NCI-H146 (cell line): ENCODE results near the gene MYRF.

Experiments used
- DNase-seq: peaks from one replicate; lab custom pipeline; 2025; lab: John Stamatoyannopoulos, UW

MYRF gene

GRCh38 chr11:61718621-61719302, 33.7 kb upstream of the MYRF start:
- DNase-seq: no peak

DNA sequence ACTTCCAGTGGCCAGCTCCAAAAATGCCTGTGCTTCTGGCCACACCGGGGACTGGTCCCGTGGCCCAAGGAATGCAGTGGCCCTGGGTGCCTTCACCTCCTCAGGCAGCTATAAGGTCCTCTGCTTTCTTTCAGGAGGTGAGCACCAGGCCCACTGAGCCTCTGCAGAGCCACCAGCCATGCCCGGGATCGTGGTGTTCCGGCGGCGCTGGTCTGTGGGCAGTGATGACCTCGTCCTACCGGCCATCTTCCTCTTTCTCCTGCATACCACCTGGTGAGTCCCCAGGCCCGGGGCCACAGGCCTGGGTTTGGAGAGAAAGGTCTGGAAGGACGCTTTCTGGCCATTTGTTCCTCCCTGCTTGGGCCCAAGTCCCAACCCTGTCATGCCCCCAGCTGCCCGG, 32.5 kb upstream of the MYRF start:
- DNase-seq: no peak

GRCh38 chr11:61720597-61720996, 31.8 kb upstream of the MYRF start:
- no peak for DNase-seq

DNA sequence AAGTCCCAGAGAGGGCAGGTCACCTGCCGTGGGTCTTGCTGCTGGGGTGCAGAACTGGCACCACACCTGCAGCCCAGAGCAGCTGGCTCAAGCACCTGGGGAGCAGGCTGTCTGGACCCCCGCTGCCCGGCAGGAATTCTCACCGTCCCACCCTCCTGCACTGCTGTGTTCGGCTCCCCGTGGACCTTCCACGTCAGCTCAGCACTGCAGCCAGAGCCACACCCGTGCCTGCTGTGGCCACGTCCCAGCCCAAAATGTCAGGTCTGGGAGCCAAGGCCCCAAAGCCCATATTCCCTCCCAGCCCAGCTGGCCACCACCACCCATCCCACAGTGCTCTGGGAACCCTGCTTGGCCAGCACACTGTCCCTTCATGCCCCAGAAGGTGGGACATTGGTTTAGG, 28.0 kb upstream of the MYRF start:
- DNase-seq: no peak

DNA sequence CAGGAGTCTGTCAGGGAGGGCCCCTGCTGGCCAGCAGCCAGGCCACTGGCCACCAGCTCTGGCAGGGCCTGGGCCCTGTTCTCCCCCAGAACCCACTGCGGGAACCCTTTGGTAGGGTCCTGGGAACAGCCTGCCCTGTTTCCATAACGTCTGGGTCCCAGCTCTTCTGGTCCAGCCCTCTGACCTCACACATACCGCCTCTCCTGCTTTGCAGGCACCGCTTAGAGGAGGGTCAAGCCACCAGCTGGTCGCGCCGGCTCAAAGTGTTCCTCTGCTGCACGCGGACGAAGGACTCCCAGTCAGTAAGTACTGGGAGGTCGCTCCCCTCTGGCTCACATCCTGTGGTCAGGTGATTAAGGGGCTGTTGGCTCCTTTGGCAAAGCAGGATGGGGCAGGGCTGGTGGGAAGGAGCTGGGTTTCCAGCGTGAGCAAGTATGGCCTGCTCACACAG, 26.6 kb upstream of the MYRF start:
- DNase-seq: no peak

DNA sequence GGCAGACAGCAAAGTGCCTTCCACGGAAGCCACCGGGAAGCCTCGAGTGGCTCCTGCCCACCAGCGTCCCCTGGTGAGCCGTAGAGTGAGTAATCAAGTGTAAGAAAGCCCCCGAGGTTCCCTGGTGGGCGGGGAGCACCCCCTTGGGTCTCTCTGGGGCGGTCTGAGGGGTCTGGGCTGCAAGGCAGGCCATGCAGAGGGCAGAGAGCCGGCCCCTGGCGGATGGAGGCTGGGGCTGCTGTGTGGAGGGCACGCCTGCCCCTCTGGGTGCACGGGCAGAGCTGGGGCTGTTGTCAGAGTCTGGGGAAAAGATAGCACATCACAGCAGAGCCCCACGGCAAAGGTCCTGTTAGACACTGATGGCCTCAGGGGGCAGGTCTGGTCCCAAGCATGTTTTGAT, 25.7 kb upstream of the MYRF start:
- DNase-seq: no peak

GRCh38 chr11:61727401-61727811, 25.0 kb upstream of the MYRF start:
- DNase-seq: no peak

GRCh38 chr11:61728066-61728939, 24.1 kb upstream of the MYRF start:
- no peak for DNase-seq

GRCh38 chr11:61728940-61729219, 23.6 kb upstream of the MYRF start:
- no peak for DNase-seq

- DNase-seq: peak; percentile 81
Measured at GRCh38 chr11:61730240-61730994, 22.0 kb upstream of the MYRF start.

DNA sequence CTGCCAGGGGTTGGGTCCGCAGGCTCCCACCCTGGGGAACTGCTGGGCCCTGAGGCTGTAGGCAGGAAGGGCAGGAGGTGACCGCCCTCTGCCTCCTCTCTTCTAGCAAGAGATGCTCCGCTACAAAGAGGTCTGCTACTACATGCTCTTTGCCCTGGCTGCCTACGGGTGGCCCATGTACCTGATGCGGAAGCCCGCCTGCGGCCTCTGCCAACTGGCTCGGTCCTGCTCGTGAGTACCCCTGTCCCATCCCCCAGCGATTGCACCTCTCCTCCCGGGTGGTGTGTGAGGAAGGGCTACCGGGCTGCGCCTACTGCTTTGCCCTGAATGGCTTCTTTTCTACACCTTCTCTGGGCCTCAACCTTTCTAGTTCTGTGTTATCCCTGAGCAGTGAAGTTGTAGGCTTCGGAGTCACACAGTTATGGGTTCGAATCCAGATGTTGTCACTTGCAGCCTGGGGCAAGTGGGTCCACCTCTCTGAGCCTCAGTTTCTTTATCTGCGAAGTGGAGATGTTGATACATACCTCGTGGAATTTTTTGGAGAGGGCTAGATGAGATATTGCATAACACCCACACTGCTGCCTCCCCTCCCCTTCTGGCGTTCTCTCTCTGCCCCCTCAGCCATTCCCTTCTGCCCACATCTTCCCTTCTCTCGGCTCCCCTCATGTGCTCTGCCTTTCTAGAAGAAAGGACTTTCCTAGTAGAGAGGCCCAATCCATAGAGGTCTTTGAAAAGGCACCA, 21.1 kb upstream of the MYRF start:
- no peak for DNase-seq

- no peak for DNase-seq
Measured at GRCh38 chr11:61731952-61732675, 20.3 kb upstream of the MYRF start.

DNA sequence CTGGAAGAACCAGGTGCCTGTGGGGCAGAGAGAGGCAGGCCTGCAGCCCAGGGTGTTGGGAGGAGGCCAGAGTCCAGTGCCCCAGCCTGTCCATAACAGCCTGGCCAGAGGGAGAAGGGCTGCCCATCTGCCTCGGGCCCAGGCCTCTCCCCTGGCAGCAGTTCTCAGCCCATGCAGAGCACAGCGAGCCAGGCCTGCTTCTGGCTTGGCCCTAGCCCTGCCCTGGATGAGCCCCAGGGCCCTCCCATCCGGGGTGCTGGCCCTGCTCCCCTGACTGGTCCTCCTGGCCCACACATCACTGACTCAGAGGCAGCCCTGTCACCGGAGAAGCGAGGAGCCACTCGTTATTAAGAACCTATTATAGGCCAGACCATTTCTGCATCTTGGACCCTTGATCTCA, 19.7 kb upstream of the MYRF start:
- no peak for DNase-seq

- peak; percentile 68 for DNase-seq
Measured at GRCh38 chr11:61733120-61733978, 19.1 kb upstream of the MYRF start.

GRCh38 chr11:61734767-61735166, 17.7 kb upstream of the MYRF start:
- DNase-seq: no peak

DNA sequence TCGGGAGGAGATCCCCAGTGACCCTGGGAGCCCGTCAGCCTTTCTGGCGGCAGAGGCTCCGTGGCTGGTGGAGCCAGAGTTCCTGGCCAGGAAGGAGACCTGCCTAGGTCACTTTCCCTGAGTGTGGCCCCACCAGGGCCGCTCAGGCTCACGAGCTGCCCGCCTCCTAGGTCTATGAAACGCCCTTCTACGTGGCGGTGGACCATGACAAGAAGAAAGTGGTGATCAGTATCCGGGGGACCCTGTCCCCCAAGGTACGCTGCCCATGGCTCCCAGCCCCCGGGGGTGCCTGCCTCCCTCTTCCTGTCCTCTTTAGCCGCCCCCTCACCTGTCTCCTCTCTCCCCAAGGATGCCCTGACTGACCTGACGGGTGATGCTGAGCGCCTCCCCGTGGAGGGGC, 17.0 kb upstream of the MYRF start:
- DNase-seq: no peak

GRCh38 chr11:61736310-61736709, 16.1 kb upstream of the MYRF start:
- DNase-seq: no peak

- DNase-seq: no peak
Measured at GRCh38 chr11:61737131-61737530, 15.3 kb upstream of the MYRF start.

GRCh38 chr11:61737636-61738386, 14.6 kb upstream of the MYRF start:
- DNase-seq: no peak

GRCh38 chr11:61738776-61739175, 13.7 kb upstream of the MYRF start:
- DNase-seq: no peak
